GM10248 (cell line): ENCODE results near the gene IL17C.

ENCODE experiments used
- CTCF ChIA-PET: fragments of 300-600 bp; sonication (Branson Sonifier 250); formaldehyde crosslinking; extraction: SDS; loops from one replicate; lab custom pipeline; 2021; ENCODE audit warnings: antibody characterized with exemption; lab: Yijun Ruan, JAX
- POLR2A ChIA-PET: fragments of 350-650 bp; sonication (Branson Sonifier 250); formaldehyde crosslinking; extraction: SDS; loops from one replicate; lab custom pipeline; 2020; ENCODE audit warnings: antibody characterized with exemption; lab: Yijun Ruan, JAX
- DNase-seq: peaks from one replicate; pipeline ENCODE4 v3.0.0; 2012; ENCODE audit errors: extremely low spot score
- CTCF ChIP-seq: IDR thresholded peaks from 2 replicates; pipeline ENCODE4 v1.5.1; 2012; ENCODE audit warnings: mild to moderate bottlenecking, low read depth; ENCODE audit errors: extremely low read depth, missing control alignments, control extremely low read depth

Gene IL17C

GRCh38 chr16:88593910-88594309 lies 44.5 kb upstream of the IL17C start:
- no peak for DNase-seq
- ChIA-PET POLR2A (no interaction called here), CTCF (interaction anchor here (1.1 to 1.7 kb wide), 5 partner anchors 12 to 70 kb away, joined by 3 to 5 read pairs (median 4); no protein-coding TSS in a partner anchor)
- no peak for TF ChIP-seq CTCF

- DNase-seq, result no peak
- ChIA-PET CTCF (no interaction called here), POLR2A (no interaction called here)
- TF ChIP-seq CTCF, result no peak
Measured at GRCh38 chr16:88595101-88595500, 43.3 kb upstream of the IL17C start.

GRCh38 chr16:88595921-88596320 lies 42.5 kb upstream of the IL17C start:
- CTCF ChIA-PET, result no interaction called here
- TF ChIP-seq CTCF, result no peak
- POLR2A ChIA-PET, result no interaction called here
- no peak for DNase-seq

GRCh38 chr16:88596483-88596882 lies 41.9 kb upstream of the IL17C start:
- ChIA-PET CTCF (no interaction called here), POLR2A (no interaction called here)
- TF ChIP-seq CTCF, result no peak
- no peak for DNase-seq

GRCh38 chr16:88597856-88598491 lies 40.4 kb upstream of the IL17C start:
- POLR2A ChIA-PET, result no interaction called here
- CTCF ChIA-PET, result no interaction called here
- TF ChIP-seq CTCF, result no peak
- DNase-seq, result no peak

- CTCF ChIA-PET, result interaction anchor here (1.0 kb wide), 1 partner anchor 34 kb away, joined by 3 read pairs; no protein-coding TSS in a partner anchor
- DNase-seq, result no peak
- TF ChIP-seq CTCF, result no peak
- POLR2A ChIA-PET, result interaction anchor here (0.6 kb wide), 1 partner anchor 25 kb away, joined by 4 read pairs; no protein-coding TSS in a partner anchor
Measured at GRCh38 chr16:88599092-88599733, 39.2 kb upstream of the IL17C start.
